ENCODE data around the gene JAML.

JAML gene

DNA sequence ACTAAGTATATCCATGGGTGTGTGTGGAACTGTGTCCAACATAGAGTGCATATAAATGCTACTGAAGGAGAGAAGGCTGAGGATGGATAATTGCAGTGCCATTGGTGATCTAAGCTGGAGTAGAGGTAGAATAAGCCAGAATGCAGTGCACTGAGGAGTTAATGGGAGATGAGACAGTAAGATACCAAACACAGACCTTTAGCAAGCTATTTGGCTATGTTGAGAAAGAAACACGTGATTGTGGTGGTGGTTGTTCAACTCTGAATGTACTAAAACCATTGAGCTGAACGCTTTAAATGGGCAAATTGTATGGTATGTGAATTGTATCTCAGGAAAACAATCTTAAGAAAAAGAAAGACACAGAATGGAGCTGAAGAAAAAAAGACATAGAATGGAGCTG, 22.8 kb downstream of the JAML start:
- Histone ChIP-seq H3K27me3 (ENCODE audit: insufficient read depth, low read length) (no peaks in the 10 kb centered on the region), H3K79me2 (ENCODE audit: insufficient read depth, low read length) (no peaks in the 10 kb centered on the region), H3K4me1 (ENCODE audit: insufficient read depth, low read length, severe bottlenecking) (peaks cover 15% of the 10 kb centered on the region), H3K9me2 (ENCODE audit: low read depth, low read length) (no peaks in the 10 kb centered on the region), H4K20me1 (ENCODE audit: insufficient read depth, low read length) (no peaks in the 10 kb centered on the region), H3K4me3 (ENCODE audit: low read depth, low read length, poor library complexity, severe bottlenecking) (no peak overlapping the region), H3K36me3 (ENCODE audit: insufficient read depth, low read length) (no peaks in the 10 kb centered on the region; the same call in 1 of the 2 replicates), H3K9me3 (ENCODE audit: low read length) (no peaks in the 10 kb centered on the region), H3F3A (ENCODE audit: insufficient read depth, low read length) (no peaks in the 10 kb centered on the region), H2AFZ (ENCODE audit: low read length) (no peak overlapping the region), H3K27ac (ENCODE audit: low read depth, low read length, poor library complexity, severe bottlenecking) (no peak overlapping the region), H3K9ac (ENCODE audit: low read length) (no peak overlapping the region), H3K4me2 (ENCODE audit: low read length) (no peak overlapping the region)
- no peak for TF ChIP-seq EZH2 (IDR thresholded peaks at IDR 0.05; ENCODE audit: borderline replicate concordance, low read length)
- TF ChIP-seq, protein P1, sequence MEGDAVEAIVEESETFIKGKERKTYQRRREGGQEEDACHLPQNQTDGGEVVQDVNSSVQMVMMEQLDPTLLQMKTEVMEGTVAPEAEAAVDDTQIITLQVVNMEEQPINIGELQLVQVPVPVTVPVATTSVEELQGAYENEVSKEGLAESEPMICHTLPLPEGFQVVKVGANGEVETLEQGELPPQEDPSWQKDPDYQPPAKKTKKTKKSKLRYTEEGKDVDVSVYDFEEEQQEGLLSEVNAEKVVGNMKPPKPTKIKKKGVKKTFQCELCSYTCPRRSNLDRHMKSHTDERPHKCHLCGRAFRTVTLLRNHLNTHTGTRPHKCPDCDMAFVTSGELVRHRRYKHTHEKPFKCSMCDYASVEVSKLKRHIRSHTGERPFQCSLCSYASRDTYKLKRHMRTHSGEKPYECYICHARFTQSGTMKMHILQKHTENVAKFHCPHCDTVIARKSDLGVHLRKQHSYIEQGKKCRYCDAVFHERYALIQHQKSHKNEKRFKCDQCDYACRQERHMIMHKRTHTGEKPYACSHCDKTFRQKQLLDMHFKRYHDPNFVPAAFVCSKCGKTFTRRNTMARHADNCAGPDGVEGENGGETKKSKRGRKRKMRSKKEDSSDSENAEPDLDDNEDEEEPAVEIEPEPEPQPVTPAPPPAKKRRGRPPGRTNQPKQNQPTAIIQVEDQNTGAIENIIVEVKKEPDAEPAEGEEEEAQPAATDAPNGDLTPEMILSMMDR (IDR thresholded peaks at IDR 0.05; ENCODE audit: low read length) = no peak

DNA sequence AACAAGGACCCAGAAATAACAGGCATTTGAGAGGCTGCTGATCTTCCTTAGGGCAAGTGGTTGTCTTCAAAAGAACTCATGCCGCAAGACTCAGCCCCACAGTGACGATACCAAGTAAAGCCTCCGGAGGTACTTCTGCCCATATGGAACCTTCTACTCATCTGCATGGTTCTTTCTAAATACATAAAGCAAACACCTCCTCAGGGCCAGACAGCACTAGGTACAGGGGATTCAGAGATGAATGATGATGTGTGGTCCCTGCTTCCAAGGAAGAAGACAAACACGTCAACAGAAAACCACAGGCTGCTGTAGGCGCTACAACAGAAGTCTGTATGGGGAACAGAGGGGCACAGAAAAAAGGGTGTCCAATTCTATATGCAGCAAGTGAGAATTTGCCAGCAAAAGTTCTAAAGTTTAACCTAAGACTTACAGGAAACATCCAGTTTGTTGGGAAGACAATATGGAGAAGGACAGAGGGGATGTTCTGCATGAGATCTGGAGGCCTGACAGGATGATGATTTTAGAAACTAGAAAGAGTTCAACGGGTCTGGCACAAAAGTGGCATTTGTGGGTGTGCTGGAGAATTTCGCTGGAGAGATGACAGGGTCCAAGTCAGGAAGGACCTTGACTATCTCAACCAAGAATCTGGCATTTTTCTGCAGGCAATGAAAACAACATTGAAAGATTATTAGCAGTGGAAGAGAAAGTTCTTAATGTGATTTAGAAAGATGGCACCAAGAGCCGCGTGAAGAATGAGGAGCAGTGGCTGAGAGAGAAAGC, 23.7 kb downstream of the JAML start:
- Histone ChIP-seq H3K79me2 (ENCODE audit: insufficient read depth, low read length) (no peaks in the 10 kb centered on the region), H4K20me1 (ENCODE audit: insufficient read depth, low read length) (no peaks in the 10 kb centered on the region), H3K27ac (ENCODE audit: low read depth, low read length, poor library complexity, severe bottlenecking) (no peak overlapping the region), H3K36me3 (ENCODE audit: insufficient read depth, low read length) (no peaks in the 10 kb centered on the region; the same call in 1 of the 2 replicates), H3K4me3 (ENCODE audit: low read depth, low read length, poor library complexity, severe bottlenecking) (no peak overlapping the region), H3K9me2 (ENCODE audit: low read depth, low read length) (no peaks in the 10 kb centered on the region), H3K9me3 (ENCODE audit: low read length) (no peaks in the 10 kb centered on the region), H3K4me1 (ENCODE audit: insufficient read depth, low read length, severe bottlenecking) (peaks cover 7% of the 10 kb centered on the region), H3K27me3 (ENCODE audit: insufficient read depth, low read length) (no peaks in the 10 kb centered on the region), H3F3A (ENCODE audit: insufficient read depth, low read length) (no peaks in the 10 kb centered on the region), H3K4me2 (ENCODE audit: low read length) (no peak overlapping the region), H2AFZ (ENCODE audit: low read length) (no peak overlapping the region), H3K9ac (ENCODE audit: low read length) (no peak overlapping the region)
- TF ChIP-seq, protein P1 (IDR thresholded peaks at IDR 0.05; ENCODE audit: low read length) = no peak
- TF ChIP-seq EZH2 (IDR thresholded peaks at IDR 0.05; ENCODE audit: borderline replicate concordance, low read length) = no peak

DNA sequence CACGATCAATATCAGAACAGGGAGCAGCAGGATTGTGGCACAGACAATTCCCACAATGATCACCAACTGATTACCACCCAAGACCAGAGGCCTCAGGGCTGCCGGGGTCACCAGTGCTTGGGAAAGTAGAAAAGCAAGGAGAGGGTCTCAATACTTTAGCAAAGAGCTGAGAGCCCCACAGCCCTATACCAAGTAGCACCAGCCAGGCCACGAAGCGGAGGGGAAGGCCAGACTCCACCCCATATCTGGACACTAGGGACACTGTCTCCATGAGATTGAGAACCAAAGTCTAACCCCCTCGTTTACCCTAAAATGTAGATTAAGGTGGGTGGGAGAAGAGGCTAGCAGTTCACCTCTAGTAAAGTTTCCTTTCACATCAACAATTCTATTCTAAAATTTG, 24.3 kb downstream of the JAML start:
- no peak overlapping the region for H3K4me2 ChIP-seq (ENCODE audit: low read length)
- peaks cover 5% of the 10 kb centered on the region for H3K4me1 ChIP-seq (ENCODE audit: insufficient read depth, low read length, severe bottlenecking)
- H3K9me2 ChIP-seq (ENCODE audit: low read depth, low read length) = no peaks in the 10 kb centered on the region
- no peaks in the 10 kb centered on the region for H4K20me1 ChIP-seq (ENCODE audit: insufficient read depth, low read length)
- no peak overlapping the region for H3K9ac ChIP-seq (ENCODE audit: low read length)
- no peak overlapping the region for H2AFZ ChIP-seq (ENCODE audit: low read length)
- no peaks in the 10 kb centered on the region for H3F3A ChIP-seq (ENCODE audit: insufficient read depth, low read length)
- TF ChIP-seq, protein P1 (IDR thresholded peaks at IDR 0.05; ENCODE audit: low read length) = no peak
- no peak for TF ChIP-seq EZH2 (IDR thresholded peaks at IDR 0.05; ENCODE audit: borderline replicate concordance, low read length)
- no peak overlapping the region for H3K4me3 ChIP-seq (ENCODE audit: low read depth, low read length, poor library complexity, severe bottlenecking)
- no peaks in the 10 kb centered on the region for H3K9me3 ChIP-seq (ENCODE audit: low read length)
- H3K27ac ChIP-seq (ENCODE audit: low read depth, low read length, poor library complexity, severe bottlenecking) = no peak overlapping the region
- no peaks in the 10 kb centered on the region for H3K79me2 ChIP-seq (ENCODE audit: insufficient read depth, low read length)
- no peaks in the 10 kb centered on the region; the same call in 1 of the 2 replicates for H3K36me3 ChIP-seq (ENCODE audit: insufficient read depth, low read length)
- no peaks in the 10 kb centered on the region for H3K27me3 ChIP-seq (ENCODE audit: insufficient read depth, low read length)

Measured in OCI-LY1 (cell line).